ENCODE results near the gene TTLL9. TPM values are rescaled to one million over a fixed set of nuclear protein-coding genes. Genes with fewer than 3 reads are reported as not detected.
A peak's percentile ranks its signal among the peaks of the same experiment; 100 is the strongest.

TTLL9 gene
- total and polyA plus RNA-seq, 2 of the 13 experiments (the other 11 are each of a cell fraction or from before 2014, with no cell fraction given) = not detected

GRCh38 chr20:31835977-31836852 is 34.2 kb upstream of the TTLL9 start (continued):
- no peak for TF ChIP-seq CBX2 (IDR thresholded peaks at IDR 0.05; ENCODE audit: low read depth, low read length)
- TF ChIP-seq CBX2 (CRISPR knock-in tag; IDR thresholded peaks at IDR 0.05; ENCODE audit: low read depth) = no peak
- no peak for TF ChIP-seq ZNF430 (CRISPR knock-in tag; IDR thresholded peaks at IDR 0.05)
- peak; percentile 94 for TF ChIP-seq PATZ1 (CRISPR knock-in tag; IDR thresholded peaks at IDR 0.05)
- TF ChIP-seq, protein P1, sequence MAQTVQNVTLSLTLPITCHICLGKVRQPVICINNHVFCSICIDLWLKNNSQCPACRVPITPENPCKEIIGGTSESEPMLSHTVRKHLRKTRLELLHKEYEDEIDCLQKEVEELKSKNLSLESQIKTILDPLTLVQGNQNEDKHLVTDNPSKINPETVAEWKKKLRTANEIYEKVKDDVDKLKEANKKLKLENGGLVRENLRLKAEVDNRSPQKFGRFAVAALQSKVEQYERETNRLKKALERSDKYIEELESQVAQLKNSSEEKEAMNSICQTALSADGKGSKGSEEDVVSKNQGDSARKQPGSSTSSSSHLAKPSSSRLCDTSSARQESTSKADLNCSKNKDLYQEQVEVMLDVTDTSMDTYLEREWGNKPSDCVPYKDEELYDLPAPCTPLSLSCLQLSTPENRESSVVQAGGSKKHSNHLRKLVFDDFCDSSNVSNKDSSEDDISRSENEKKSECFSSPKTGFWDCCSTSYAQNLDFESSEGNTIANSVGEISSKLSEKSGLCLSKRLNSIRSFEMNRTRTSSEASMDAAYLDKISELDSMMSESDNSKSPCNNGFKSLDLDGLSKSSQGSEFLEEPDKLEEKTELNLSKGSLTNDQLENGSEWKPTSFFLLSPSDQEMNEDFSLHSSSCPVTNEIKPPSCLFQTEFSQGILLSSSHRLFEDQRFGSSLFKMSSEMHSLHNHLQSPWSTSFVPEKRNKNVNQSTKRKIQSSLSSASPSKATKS (CRISPR knock-in tag; IDR thresholded peaks at IDR 0.05) = no peak
- no peak for TF ChIP-seq ZNF136 (CRISPR knock-in tag; IDR thresholded peaks at IDR 0.05; ENCODE audit: low read depth)
- TF ChIP-seq, protein P2, sequence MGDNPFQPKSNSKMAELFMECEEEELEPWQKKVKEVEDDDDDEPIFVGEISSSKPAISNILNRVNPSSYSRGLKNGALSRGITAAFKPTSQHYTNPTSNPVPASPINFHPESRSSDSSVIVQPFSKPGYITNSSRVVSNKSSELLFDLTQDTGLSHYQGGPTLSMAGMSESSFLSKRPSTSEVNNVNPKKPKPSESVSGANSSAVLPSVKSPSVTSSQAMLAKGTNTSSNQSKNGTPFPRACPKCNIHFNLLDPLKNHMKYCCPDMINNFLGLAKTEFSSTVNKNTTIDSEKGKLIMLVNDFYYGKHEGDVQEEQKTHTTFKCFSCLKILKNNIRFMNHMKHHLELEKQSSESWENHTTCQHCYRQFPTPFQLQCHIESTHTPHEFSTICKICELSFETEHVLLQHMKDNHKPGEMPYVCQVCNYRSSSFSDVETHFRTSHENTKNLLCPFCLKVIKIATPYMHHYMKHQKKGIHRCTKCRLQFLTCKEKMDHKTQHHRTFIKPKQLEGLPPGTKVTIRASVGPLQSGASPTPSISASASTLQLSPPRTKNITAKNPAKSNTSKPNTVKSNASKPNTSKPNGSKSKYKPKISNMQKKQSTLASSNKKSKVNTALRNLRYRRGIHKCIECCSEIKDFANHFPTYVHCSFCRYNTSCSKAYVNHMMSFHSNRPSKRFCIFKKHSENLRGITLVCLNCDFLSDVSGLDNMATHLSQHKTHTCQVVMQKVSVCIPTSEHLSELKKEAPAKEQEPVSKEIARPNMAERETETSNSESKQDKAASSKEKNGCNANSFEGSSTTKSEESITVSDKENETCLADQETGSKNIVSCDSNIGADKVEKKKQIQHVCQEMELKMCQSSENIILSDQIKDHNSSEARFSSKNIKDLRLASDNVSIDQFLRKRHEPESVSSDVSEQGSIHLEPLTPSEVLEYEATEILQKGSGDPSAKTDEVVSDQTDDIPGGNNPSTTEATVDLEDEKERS (CRISPR knock-in tag; IDR thresholded peaks at IDR 0.05) = no peak
- no peak for TF ChIP-seq MAFF (IDR thresholded peaks at IDR 0.05; ENCODE audit: low read depth, low read length)
- TF ChIP-seq, protein P3, sequence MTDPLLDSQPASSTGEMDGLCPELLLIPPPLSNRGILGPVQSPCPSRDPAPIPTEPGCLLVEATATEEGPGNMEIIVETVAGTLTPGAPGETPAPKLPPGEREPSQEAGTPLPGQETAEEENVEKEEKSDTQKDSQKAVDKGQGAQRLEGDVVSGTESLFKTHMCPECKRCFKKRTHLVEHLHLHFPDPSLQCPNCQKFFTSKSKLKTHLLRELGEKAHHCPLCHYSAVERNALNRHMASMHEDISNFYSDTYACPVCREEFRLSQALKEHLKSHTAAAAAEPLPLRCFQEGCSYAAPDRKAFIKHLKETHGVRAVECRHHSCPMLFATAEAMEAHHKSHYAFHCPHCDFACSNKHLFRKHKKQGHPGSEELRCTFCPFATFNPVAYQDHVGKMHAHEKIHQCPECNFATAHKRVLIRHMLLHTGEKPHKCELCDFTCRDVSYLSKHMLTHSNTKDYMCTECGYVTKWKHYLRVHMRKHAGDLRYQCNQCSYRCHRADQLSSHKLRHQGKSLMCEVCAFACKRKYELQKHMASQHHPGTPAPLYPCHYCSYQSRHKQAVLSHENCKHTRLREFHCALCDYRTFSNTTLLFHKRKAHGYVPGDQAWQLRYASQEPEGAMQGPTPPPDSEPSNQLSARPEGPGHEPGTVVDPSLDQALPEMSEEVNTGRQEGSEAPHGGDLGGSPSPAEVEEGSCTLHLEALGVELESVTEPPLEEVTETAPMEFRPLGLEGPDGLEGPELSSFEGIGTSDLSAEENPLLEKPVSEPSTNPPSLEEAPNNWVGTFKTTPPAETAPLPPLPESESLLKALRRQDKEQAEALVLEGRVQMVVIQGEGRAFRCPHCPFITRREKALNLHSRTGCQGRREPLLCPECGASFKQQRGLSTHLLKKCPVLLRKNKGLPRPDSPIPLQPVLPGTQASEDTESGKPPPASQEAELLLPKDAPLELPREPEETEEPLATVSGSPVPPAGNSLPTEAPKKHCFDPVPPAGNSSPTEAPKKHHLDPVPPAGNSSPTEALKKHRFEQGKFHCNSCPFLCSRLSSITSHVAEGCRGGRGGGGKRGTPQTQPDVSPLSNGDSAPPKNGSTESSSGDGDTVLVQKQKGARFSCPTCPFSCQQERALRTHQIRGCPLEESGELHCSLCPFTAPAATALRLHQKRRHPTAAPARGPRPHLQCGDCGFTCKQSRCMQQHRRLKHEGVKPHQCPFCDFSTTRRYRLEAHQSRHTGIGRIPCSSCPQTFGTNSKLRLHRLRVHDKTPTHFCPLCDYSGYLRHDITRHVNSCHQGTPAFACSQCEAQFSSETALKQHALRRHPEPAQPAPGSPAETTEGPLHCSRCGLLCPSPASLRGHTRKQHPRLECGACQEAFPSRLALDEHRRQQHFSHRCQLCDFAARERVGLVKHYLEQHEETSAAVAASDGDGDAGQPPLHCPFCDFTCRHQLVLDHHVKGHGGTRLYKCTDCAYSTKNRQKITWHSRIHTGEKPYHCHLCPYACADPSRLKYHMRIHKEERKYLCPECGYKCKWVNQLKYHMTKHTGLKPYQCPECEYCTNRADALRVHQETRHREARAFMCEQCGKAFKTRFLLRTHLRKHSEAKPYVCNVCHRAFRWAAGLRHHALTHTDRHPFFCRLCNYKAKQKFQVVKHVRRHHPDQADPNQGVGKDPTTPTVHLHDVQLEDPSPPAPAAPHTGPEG (CRISPR knock-in tag; IDR thresholded peaks at IDR 0.05) = no peak
- no peak for TF ChIP-seq SRF (IDR thresholded peaks at IDR 0.05; ENCODE audit: low read depth, low read length)
- no peak for TF ChIP-seq WIZ (CRISPR knock-in tag; IDR thresholded peaks at IDR 0.05)
- TF ChIP-seq, protein P4, sequence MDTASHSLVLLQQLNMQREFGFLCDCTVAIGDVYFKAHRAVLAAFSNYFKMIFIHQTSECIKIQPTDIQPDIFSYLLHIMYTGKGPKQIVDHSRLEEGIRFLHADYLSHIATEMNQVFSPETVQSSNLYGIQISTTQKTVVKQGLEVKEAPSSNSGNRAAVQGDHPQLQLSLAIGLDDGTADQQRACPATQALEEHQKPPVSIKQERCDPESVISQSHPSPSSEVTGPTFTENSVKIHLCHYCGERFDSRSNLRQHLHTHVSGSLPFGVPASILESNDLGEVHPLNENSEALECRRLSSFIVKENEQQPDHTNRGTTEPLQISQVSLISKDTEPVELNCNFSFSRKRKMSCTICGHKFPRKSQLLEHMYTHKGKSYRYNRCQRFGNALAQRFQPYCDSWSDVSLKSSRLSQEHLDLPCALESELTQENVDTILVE (CRISPR knock-in tag; IDR thresholded peaks at IDR 0.05) = no peak
- TF ChIP-seq MATR3 (CRISPR knock-in tag; IDR thresholded peaks at IDR 0.05) = no peak

Data from HepG2 (cell line).